Astrocyte of the spinal cord (primary cell): ENCODE results near the gene TDP1.

Experiments used
- DNase-seq: peaks from one replicate; pipeline ENCODE4 v3.0.0; 2011; ENCODE audit warnings: low read depth, low spot score
- H3K4me3 ChIP-seq: 2 replicates; pipeline ENCODE4 v1.5.1; 2011; ENCODE audit warnings: low read depth, mild to moderate bottlenecking, low read length, moderate library complexity
- CTCF ChIP-seq: IDR thresholded peaks from 2 replicates; pipeline ENCODE4 v1.5.1; 2012; ENCODE audit warnings: low read depth, mild to moderate bottlenecking, low read length, inconsistent platforms
- in situ Hi-C: cut with HindIII; loops from 2 replicates; pipeline ENCODE4 v1.10.0; 2017; ENCODE audit warnings: low sequenced_read_pairs

The TDP1 gene

DNA sequence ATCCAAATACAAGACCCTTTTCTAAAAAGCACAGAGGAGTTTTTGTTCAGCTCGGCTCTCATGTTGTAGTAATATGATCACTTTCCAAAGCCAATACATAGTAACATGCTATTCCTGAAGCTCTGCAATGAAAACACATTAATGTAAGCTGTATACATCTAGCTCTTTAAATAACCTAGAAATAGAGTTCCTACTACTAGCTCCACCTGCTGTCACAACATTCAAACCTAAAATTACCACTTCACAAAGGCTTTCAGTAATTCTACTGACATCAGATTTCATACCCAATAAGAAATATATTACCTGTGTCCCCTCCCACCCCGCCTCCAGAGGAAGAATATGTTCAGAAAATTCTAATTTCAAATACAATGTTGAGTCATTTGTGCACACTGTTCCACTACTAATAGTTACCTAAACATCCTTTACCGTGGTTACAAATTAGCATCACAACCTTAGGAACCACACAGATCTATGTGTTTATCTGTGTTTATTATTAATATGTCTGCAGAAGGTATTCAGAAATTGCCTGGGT, 19.0 kb upstream of the TDP1 start:
- no peak for TF ChIP-seq CTCF
- in situ Hi-C loops: no loop called here
- H3K4me3 ChIP-seq: no peak overlapping the region
- no peak for DNase-seq

DNA sequence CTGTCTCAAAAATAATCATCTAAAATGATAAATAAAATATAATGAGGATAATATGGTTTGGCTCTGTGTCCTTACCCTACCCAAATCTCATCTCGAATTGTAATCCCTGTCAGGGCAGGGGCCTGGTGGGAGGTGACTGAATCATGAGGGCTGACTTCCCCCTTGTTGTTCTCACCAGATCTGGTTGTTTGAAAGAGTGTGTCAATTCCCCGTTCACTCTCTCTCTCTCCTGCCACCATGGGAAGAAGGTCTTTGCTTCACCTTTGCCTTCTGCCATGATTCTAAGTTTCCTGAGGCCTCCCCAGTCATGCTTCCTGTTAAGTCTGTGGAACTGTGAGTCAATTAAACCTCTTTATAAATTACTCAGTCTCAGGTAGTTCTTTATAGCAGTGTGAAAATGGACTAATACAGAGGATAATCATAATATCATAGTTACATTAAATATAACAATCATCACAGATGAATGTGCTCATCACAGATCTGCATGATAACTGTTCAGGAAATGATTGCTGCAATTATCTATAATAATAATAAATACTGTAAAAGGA, 13.8 kb upstream of the TDP1 start:
- in situ Hi-C loops: no loop called here
- no peak for TF ChIP-seq CTCF
- no peak overlapping the region for H3K4me3 ChIP-seq
- no peak for DNase-seq

DNA sequence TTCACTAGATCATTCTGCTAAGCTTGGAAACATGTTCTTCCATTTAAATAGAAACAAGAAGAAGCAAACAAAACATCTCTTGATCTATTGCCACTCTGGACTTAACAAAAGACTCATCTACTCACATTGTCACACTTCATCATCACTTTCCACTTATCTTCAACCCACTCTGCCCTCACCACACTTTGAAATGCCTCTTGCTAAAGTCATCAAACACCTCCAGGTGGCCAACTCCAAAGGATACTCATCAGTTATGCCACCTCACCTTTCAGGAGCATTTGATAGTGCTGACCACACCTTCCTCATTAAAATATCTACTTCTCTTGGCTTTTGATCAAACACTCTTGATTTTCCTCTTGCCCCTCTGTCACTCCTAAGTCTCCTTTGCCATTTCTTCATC, 8.4 kb upstream of the TDP1 start:
- no peak for DNase-seq
- no peak for TF ChIP-seq CTCF
- in situ Hi-C loops: no loop called here
- no peak overlapping the region for H3K4me3 ChIP-seq

GRCh38 chr14:89952576-89952975, 3.2 kb upstream of the TDP1 start:
- no peak for TF ChIP-seq CTCF
- in situ Hi-C loops: no loop called here
- H3K4me3 ChIP-seq: no peak overlapping the region
- no peak for DNase-seq

DNA sequence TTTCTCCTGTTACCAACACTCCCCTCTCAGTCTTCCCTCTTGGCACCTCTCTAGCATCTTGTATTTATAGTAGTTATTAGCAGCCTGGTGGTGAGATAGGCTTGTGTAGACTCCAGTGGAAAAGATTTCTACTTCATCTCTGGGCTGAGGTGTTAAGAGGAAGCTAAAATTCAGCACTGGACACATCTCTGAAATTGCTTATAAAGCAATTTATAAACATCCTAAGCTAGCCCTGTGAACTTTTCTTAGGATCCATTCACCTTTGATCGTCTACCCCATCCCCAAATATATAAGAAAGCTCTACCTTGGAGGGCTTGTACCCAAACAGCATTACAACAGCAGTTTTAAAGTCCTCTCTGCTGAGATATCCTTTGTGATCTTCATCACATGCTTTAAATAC, 2.1 kb upstream of the TDP1 start:
- no peak for DNase-seq
- H3K4me3 ChIP-seq: peak overlapping the region; percentile 74
- in situ Hi-C loops: no loop called here
- no peak for TF ChIP-seq CTCF

DNA sequence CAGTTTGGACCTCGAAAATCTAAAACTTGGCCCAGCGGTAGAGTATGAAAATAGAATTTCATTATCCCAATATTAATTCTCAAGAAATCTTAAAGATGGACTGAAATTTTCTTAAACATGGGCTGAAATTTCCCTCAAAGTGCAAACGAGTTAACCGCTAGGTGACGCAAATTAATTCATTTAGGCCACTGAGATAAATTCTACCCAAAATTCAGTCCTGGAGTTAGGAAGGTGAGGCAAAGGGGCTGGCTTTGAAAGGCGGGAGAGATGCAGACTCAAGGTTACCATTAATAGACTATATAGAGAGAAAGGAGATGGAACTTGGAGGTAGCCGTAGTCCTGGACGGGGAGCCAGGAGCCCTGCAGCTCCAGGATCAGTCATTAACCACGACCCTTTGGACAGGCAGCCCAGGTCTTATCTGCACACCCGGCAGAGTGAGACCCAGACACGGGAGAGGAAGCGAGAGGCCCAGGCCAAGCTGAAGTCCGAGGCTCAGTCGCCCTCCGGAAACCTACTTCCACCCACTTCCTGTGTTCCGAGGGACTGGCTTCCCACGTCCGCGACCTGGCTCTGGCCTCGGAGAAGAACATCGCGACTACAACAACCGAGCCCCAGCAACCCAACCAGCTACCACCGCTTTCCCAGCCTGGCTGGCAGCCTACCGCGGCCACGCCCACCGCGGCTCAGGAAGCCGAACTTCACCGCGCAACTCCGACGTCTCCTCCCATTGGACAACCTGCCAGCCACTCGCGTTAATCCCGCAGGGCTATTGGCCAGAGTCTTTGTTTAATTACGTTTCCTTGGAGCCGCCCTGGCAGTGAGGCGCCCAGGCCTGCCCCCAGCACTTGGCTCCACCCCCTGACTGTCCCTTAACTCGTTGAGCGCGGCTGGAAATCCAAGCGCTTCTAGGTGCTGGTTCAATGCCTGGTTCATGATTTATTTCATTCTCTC, 1.4 kb upstream of the TDP1 start, which contains the start of gene EFCAB11:
TSS of gene EFCAB11 (minus strand) at position 661 of the 952 bp plus-strand sequence. CDS start at position 591, 70 bp downstream.
- DNase-seq: peak; percentile 99
- in situ Hi-C loops: no loop called here

More for the DNA sequence above, 1.4 kb upstream of the TDP1 start, which contains the start of gene EFCAB11:
- peak within 1 kb of the TSS; percentile 74 for H3K4me3 ChIP-seq
- peak; percentile 6 for TF ChIP-seq CTCF
